ENCODE results near the gene MAGT1. TPM values are rescaled to one million over a fixed set of nuclear protein-coding genes. Genes with fewer than 3 reads are reported as not detected.

MAGT1 gene
- polyA plus RNA-seq, 3 donors: 18.0 to 29.3 (median 20.0) TPM

- peaks cover 14 to 16% of the 10 kb centered on the region in 2 donors for H3K4me1 ChIP-seq (ENCODE audit: control insufficient read depth in 1 of 2, insufficient read depth in 2 of 2, low read length in 2 of 2)
- H3K9me3 Mint-ChIP-seq: peaks cover 0 to 2% (median 0%) of the 10 kb centered on the region in 7 donors
- H3K27me3 Mint-ChIP-seq (ENCODE audit: low read depth in 3 of 3): no peaks in the 10 kb centered on the region
- H3K27ac Mint-ChIP-seq: peak within 1 kb of the TSS; percentile 92 to 99 (median 96)
- H2AFZ ChIP-seq (ENCODE audit: insufficient read depth, low read depth, low read length, poor library complexity, severe bottlenecking): peak within 1 kb of the TSS; percentile 88
- peaks cover 20% of the 10 kb centered on the region for H3K4me1 Mint-ChIP-seq
- H3K4me3 ChIP-seq (replicated peaks in 1 of 3; ENCODE audit: low read depth in 2 of 3, low read length in 3 of 3): peak within 1 kb of the TSS; percentile 78 to 98 (median 87)
- H3K79me2 ChIP-seq (ENCODE audit: insufficient read depth, low read length): peaks cover 25% of the 10 kb centered on the region
- H3K27me3 ChIP-seq (ENCODE audit: control insufficient read depth in 2 of 2, insufficient read depth in 2 of 2, low read length in 2 of 2): no peaks in the 10 kb centered on the region
- peak within 1 kb of the TSS; percentile 67 to 89 for H3K27ac ChIP-seq (ENCODE audit: low read depth in 1 of 2, low read length in 2 of 2)
- no peaks in the 10 kb centered on the region for H3K9me3 ChIP-seq (replicated peaks in 1 of 2; ENCODE audit: control insufficient read depth in 1 of 2, insufficient read depth in 1 of 2, low read length in 2 of 2)
- peaks cover 3 to 10% of the 10 kb centered on the region in 2 donors for H3K36me3 ChIP-seq (replicated peaks in 1 of 2; ENCODE audit: control insufficient read depth in 1 of 2, insufficient read depth in 2 of 2, low read length in 2 of 2)
- intact Hi-C loops (cut with micrococcal nuclease): loop anchor here (5.0 to 10.0 kb wide), 2 partner anchors 115 to 197 kb away; no protein-coding TSS in a partner anchor
- peak within 1 kb of the TSS; percentile 71 for H3K9ac ChIP-seq (ENCODE audit: insufficient read depth, low read length, poor library complexity, severe bottlenecking)
- H3K36me3 Mint-ChIP-seq: peaks cover 0 to 8% of the 10 kb centered on the region in 2 donors
- TF ChIP-seq, protein P1, sequence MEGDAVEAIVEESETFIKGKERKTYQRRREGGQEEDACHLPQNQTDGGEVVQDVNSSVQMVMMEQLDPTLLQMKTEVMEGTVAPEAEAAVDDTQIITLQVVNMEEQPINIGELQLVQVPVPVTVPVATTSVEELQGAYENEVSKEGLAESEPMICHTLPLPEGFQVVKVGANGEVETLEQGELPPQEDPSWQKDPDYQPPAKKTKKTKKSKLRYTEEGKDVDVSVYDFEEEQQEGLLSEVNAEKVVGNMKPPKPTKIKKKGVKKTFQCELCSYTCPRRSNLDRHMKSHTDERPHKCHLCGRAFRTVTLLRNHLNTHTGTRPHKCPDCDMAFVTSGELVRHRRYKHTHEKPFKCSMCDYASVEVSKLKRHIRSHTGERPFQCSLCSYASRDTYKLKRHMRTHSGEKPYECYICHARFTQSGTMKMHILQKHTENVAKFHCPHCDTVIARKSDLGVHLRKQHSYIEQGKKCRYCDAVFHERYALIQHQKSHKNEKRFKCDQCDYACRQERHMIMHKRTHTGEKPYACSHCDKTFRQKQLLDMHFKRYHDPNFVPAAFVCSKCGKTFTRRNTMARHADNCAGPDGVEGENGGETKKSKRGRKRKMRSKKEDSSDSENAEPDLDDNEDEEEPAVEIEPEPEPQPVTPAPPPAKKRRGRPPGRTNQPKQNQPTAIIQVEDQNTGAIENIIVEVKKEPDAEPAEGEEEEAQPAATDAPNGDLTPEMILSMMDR (IDR thresholded peaks at IDR 0.05): peak; percentile 59
- peak; percentile 87 to 92 (median 92) for DNase-seq
- WGBS (ENCODE audit: insufficient coverage): 9% methylated on average over 7 of the region's 36 CpGs
- H3K4me3 Mint-ChIP-seq: peak within 1 kb of the TSS; percentile 97 to 100
- peak within 1 kb of the TSS; percentile 84 for H3K4me2 ChIP-seq (replicated peaks; ENCODE audit: extremely low read depth, low read length, poor library complexity, severe bottlenecking)
- H4K20me1 ChIP-seq (ENCODE audit: insufficient read depth, low read length): no peaks in the 10 kb centered on the region
Observed at GRCh38 chrX:77910108-77910840, 15.0 kb upstream of the MAGT1 start, which contains the start of gene ATP7A. Gene ATP7A (plus strand): TSS chrX:77910693. CDS start chrX:77971642, 60,949 bp downstream.

DNA sequence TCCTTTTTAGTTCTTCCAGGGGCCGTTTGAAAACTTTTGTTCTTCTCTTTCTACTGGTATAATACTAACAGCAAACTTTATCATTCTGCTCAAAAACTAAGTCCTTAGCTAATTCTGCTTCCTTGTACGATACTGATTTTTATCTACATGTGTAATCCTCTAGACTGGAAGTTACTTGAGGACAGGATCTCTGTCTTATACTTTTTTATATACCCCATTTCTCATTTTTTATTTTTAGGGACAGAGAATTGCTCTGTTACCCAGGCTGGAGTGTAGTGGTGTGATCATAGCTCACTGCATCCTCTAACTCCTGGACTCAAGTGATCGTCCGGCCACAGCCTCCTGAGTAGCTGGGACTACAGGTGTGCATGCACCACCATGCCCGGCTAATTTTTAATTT is 6.3 kb upstream of the MAGT1 start:
- intact Hi-C loops (cut with micrococcal nuclease): loop anchor here in 1 of 2 donors (10.0 kb wide), 1 partner anchor 123 kb away; no protein-coding TSS in a partner anchor
- peak overlapping the region in 1 of 2 donors; percentile 46 for H3K4me3 Mint-ChIP-seq
- peaks cover 22 to 39% of the 10 kb centered on the region in 2 donors for H3K36me3 ChIP-seq (replicated peaks in 1 of 2; ENCODE audit: control insufficient read depth in 1 of 2, insufficient read depth in 2 of 2, low read length in 2 of 2)
- H4K20me1 ChIP-seq (ENCODE audit: insufficient read depth, low read length): no peaks in the 10 kb centered on the region
- H3K9ac ChIP-seq (ENCODE audit: insufficient read depth, low read length, poor library complexity, severe bottlenecking): no peak overlapping the region
- no peak for DNase-seq
- no peaks in the 10 kb centered on the region for H3K27me3 ChIP-seq (ENCODE audit: control insufficient read depth in 2 of 2, insufficient read depth in 2 of 2, low read length in 2 of 2)
- peaks cover 21 to 33% of the 10 kb centered on the region in 2 donors for H3K36me3 Mint-ChIP-seq
- peaks cover 0 to 7% (median 2%) of the 10 kb centered on the region in 7 donors for H3K9me3 Mint-ChIP-seq
- H3K4me3 ChIP-seq (replicated peaks in 1 of 3; ENCODE audit: low read depth in 2 of 3, low read length in 3 of 3): no peak overlapping the region
- no peaks in the 10 kb centered on the region for H3K9me3 ChIP-seq (replicated peaks in 1 of 2; ENCODE audit: control insufficient read depth in 1 of 2, insufficient read depth in 1 of 2, low read length in 2 of 2)
- TF ChIP-seq, protein P1 (IDR thresholded peaks at IDR 0.05): no peak
- no peak overlapping the region for H2AFZ ChIP-seq (ENCODE audit: insufficient read depth, low read depth, low read length, poor library complexity, severe bottlenecking)
- 100% methylated on average over 1 of the region's 5 CpGs for WGBS (ENCODE audit: insufficient coverage)
- peaks cover 6 to 8% of the 10 kb centered on the region in 2 donors for H3K4me1 ChIP-seq (ENCODE audit: control insufficient read depth in 1 of 2, insufficient read depth in 2 of 2, low read length in 2 of 2)
- H3K79me2 ChIP-seq (ENCODE audit: insufficient read depth, low read length): peaks cover 39% of the 10 kb centered on the region
- peaks cover 6% of the 10 kb centered on the region for H3K4me1 Mint-ChIP-seq
- peaks cover 0 to 6% (median 0%) of the 10 kb centered on the region in 3 donors for H3K27me3 Mint-ChIP-seq (ENCODE audit: low read depth in 3 of 3)
- no peak overlapping the region for H3K4me2 ChIP-seq (replicated peaks; ENCODE audit: extremely low read depth, low read length, poor library complexity, severe bottlenecking)
- H3K27ac ChIP-seq (ENCODE audit: low read depth in 1 of 2, low read length in 2 of 2): no peak overlapping the region
- H3K27ac Mint-ChIP-seq: peak overlapping the region in 5 of 7 donors; percentile 0 to 95 (median 50)
